H9 (cell line): ENCODE measurements around the gene CPA2. TPM values are rescaled to one million over a fixed set of nuclear protein-coding genes. Genes with fewer than 3 reads are reported as not detected.

Experiments
- DNase-seq: peaks from one replicate; pipeline ENCODE4 v3.0.0-alpha.2; 2017
- H2AFZ ChIP-seq: one replicate; pipeline ENCODE4 v1.6.1; 2013; ENCODE audit warnings: mild to moderate bottlenecking, low read length, control low read depth, moderate library complexity
- H2AK5ac ChIP-seq: 2 replicates; pipeline ENCODE4 v1.6.1; 2013; ENCODE audit warnings: low read length, control low read depth, mixed read lengths; ENCODE audit not compliant: insufficient read length
- H2BK120ac ChIP-seq: one replicate; pipeline ENCODE4 v1.6.1; 2013; ENCODE audit warnings: low read depth, mild to moderate bottlenecking, low read length, control low read depth, inconsistent platforms; ENCODE audit not compliant: poor library complexity, severe bottlenecking
- H2BK12ac ChIP-seq: 2 replicates; pipeline ENCODE4 v1.6.1; 2013; ENCODE audit warnings: low read length, control low read depth, mixed read lengths, low read depth; ENCODE audit not compliant: insufficient read length
- H2BK15ac ChIP-seq: 2 replicates; pipeline ENCODE4 v1.6.1; 2013; ENCODE audit warnings: low read depth, low read length, control low read depth
- H2BK20ac ChIP-seq: one replicate; pipeline ENCODE4 v1.6.1; 2013; ENCODE audit warnings: low read depth, mild to moderate bottlenecking, low read length, control low read depth, inconsistent platforms; ENCODE audit not compliant: poor library complexity, severe bottlenecking
- H2BK5ac ChIP-seq: 2 replicates; pipeline ENCODE4 v1.6.1; 2013; ENCODE audit warnings: low read length, control low read depth, mixed read lengths; ENCODE audit not compliant: insufficient read length
- H3K14ac ChIP-seq: 2 replicates; pipeline ENCODE4 v1.6.1; 2013; ENCODE audit warnings: low read length, control low read depth; ENCODE audit not compliant: insufficient read depth
- H3K18ac ChIP-seq: 2 replicates; pipeline ENCODE4 v1.6.1; 2013; ENCODE audit warnings: low read depth, mild to moderate bottlenecking, mixed read lengths, low read length, control low read depth; ENCODE audit not compliant: insufficient read length
- H3K23ac ChIP-seq: 2 replicates; pipeline ENCODE4 v1.6.1; 2013; ENCODE audit warnings: low read length, control low read depth, mixed read lengths, low read depth; ENCODE audit not compliant: insufficient read length
- H3K23me2 ChIP-seq: 2 replicates; pipeline ENCODE4 v1.6.1; 2013; ENCODE audit warnings: low read depth, mild to moderate bottlenecking, mixed read lengths, low read length, control low read depth; ENCODE audit not compliant: insufficient read length, poor library complexity, severe bottlenecking
- H3K27ac ChIP-seq: 2 replicates; pipeline ENCODE4 v1.5.1; 2013; ENCODE audit warnings: low read length, control low read depth, mixed read lengths, low read depth; ENCODE audit not compliant: insufficient read length
- H3K27me3 ChIP-seq: 2 replicates; pipeline ENCODE4 v1.6.1; 2013; ENCODE audit warnings: low read length, control low read depth, inconsistent platforms; ENCODE audit not compliant: insufficient read depth
- H3K4ac ChIP-seq: 2 replicates; pipeline ENCODE4 v1.6.1; 2013; ENCODE audit warnings: low read depth, mild to moderate bottlenecking, control low read depth, inconsistent platforms, low read length, moderate library complexity
- H3K4me1 ChIP-seq: 2 replicates; pipeline ENCODE4 v1.6.1; 2013; ENCODE audit warnings: low read length, control low read depth, inconsistent platforms; ENCODE audit not compliant: insufficient read depth
- H3K4me2 ChIP-seq: 2 replicates; pipeline ENCODE4 v1.6.1; 2013; ENCODE audit warnings: low read length, control low read depth, mixed read lengths; ENCODE audit not compliant: insufficient read length, insufficient read depth
- H3K56ac ChIP-seq: 2 replicates; pipeline ENCODE4 v1.6.1; 2013; ENCODE audit warnings: low read depth, mild to moderate bottlenecking, mixed read lengths, low read length, control low read depth; ENCODE audit not compliant: insufficient read length
- H3K79me1 ChIP-seq: 2 replicates; pipeline ENCODE4 v1.6.1; 2013; ENCODE audit warnings: low read depth, mild to moderate bottlenecking, moderate library complexity, low read length, control low read depth, inconsistent platforms; ENCODE audit not compliant: insufficient read depth, poor library complexity, severe bottlenecking
- H3K79me2 ChIP-seq: 2 replicates; pipeline ENCODE4 v1.6.1; 2013; ENCODE audit warnings: low read length, control low read depth, inconsistent platforms; ENCODE audit not compliant: insufficient read depth
- H3K9ac ChIP-seq: 2 replicates; pipeline ENCODE4 v1.6.1; 2013; ENCODE audit warnings: low read length, control low read depth, mixed read lengths; ENCODE audit not compliant: insufficient read length; ENCODE audit errors: extremely low read depth
- H3K9me3 ChIP-seq: one replicate; pipeline ENCODE4 v1.6.1; 2013; ENCODE audit warnings: low read depth, low read length, inconsistent platforms; ENCODE audit not compliant: control insufficient read depth
- H3T11ph ChIP-seq: one replicate; pipeline ENCODE4 v1.6.1; 2013; ENCODE audit warnings: mild to moderate bottlenecking, low read length, control low read depth, inconsistent platforms
- H4K20me1 ChIP-seq: one replicate; pipeline ENCODE4 v1.6.1; 2013; ENCODE audit not compliant: control insufficient read depth, insufficient read length, insufficient read depth
- H4K5ac ChIP-seq: 2 replicates; pipeline ENCODE4 v1.6.1; 2013; ENCODE audit warnings: low read depth, mild to moderate bottlenecking, mixed read lengths, low read length, control low read depth; ENCODE audit not compliant: insufficient read length
- H4K8ac ChIP-seq: replicated peaks from 2 replicates; pipeline ENCODE4 v1.6.1; 2013; ENCODE audit warnings: low read length, control low read depth, mixed read lengths, low read depth; ENCODE audit not compliant: insufficient read length
- H4K91ac ChIP-seq: 2 replicates; pipeline ENCODE4 v1.6.1; 2013; ENCODE audit warnings: low read depth, mild to moderate bottlenecking, moderate library complexity, mixed read lengths, low read length, control low read depth; ENCODE audit not compliant: insufficient read length
- H3K27ac Mint-ChIP-seq, 3 experiments: 2 replicates in 2 of 3; 3 replicates in 1 of 3; pipeline ENCODE4 v1.8.0; 2020 to 2021; ENCODE audit warnings: mixed read lengths in 3 of 3, mild to moderate bottlenecking in 1 of 3, moderate library complexity in 1 of 3
- H3K27me3 Mint-ChIP-seq: 2 replicates; pipeline ENCODE4 v1.8.0; 2021; ENCODE audit warnings: low read depth, mild to moderate bottlenecking, moderate library complexity, mixed read lengths
- H3K36me3 Mint-ChIP-seq, 3 experiments: 2 replicates in 2 of 3; 3 replicates in 1 of 3; pipeline ENCODE4 v1.8.0; 2020 to 2021; ENCODE audit warnings: low read depth in 3 of 3, mixed read lengths in 3 of 3; ENCODE audit not compliant: insufficient read depth in 1 of 3
- H3K4me1 Mint-ChIP-seq, 2 experiments: 2 replicates each; pipeline ENCODE4 v1.8.0; 2020; ENCODE audit warnings: mixed read lengths in 2 of 2
- H3K4me3 Mint-ChIP-seq, 2 experiments: 2 replicates in 1 of 2; 3 replicates in 1 of 2; pipeline ENCODE4 v1.8.0; 2020 to 2021; ENCODE audit warnings: mild to moderate bottlenecking in 2 of 2, mixed read lengths in 2 of 2, moderate library complexity in 1 of 2
- H3K9me3 Mint-ChIP-seq, 2 experiments: 2 replicates in 1 of 2; 3 replicates in 1 of 2; pipeline ENCODE4 v1.8.0; 2020; ENCODE audit warnings: mild to moderate bottlenecking in 2 of 2, mixed read lengths in 2 of 2, moderate library complexity in 1 of 2
- WGBS: extraction: QIAGEN DNeasy Blood & Tissue Kit; methylation state at CpG from one replicate; pipeline ENCODE4 v1.1.7; 2013; ENCODE audit warnings: missing lambda C conversion rate, low lambda C conversion rate, mixed read lengths; ENCODE audit not compliant: insufficient read length; ENCODE audit errors: extremely low coverage; 5-methylcytosine and 5-hydroxymethylcytosine counted together
- total RNA-seq: library from RNA; stranded (reverse); gene quantifications from 2 replicates; pipeline ENCODE4 v1.2.1, GENCODE V29; 2021
- TF ChIP-seq, protein P1 (sequence below): fragments of 200-600 bp; sonication (generic); conservative IDR thresholded peaks from 3 replicates; pipeline ENCODE4 v1.8.0; 2021; ENCODE audit warnings: antibody characterized with exemption, mild to moderate bottlenecking

CPA2 gene
- total RNA-seq, 1 experiment from 2014 or later, result not detected

DNA sequence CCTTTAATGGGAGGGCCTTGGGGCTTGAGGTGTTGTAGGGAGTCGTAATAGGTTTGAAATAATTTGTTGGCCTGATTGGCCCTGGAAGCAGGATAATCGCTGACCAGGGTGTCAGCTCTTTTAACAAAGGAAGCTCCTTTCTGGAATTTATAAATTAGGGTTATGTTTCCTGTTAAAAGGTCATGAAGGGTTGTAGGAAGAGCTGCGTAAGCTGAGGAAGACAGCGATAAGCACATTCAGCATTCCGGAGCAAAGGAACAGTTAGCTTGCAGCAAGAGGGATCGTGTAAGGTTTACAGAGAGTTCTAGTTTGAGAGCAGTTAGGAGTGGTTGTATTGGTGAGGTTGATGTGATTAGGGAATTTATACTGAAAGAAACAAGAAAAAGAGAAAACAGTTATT, 47.6 kb downstream of the CPA2 start:
- Histone ChIP-seq H4K20me1 (no peaks in the 10 kb centered on the region), H3K9me3 (no peaks in the 10 kb centered on the region), H3K56ac (no peak overlapping the region), H3K23me2 (no peaks in the 10 kb centered on the region), H2BK5ac (no peak overlapping the region), H4K8ac (no peak overlapping the region), H2BK120ac (no peak overlapping the region), H2BK15ac (no peak overlapping the region), H2BK20ac (no peak overlapping the region), H3K4me2 (no peak overlapping the region), H3K4ac (no peak overlapping the region), H3K18ac (no peak overlapping the region), H2BK12ac (no peak overlapping the region), H4K5ac (no peak overlapping the region), H3K4me1 (no peaks in the 10 kb centered on the region), H3K23ac (no peak overlapping the region), H3K27ac (no peak overlapping the region), H2AK5ac (no peak overlapping the region), H2AFZ (peak overlapping the region; percentile 59), H3K27me3 (no peaks in the 10 kb centered on the region), H4K91ac (no peak overlapping the region), H3K9ac (no peak overlapping the region), H3K79me2 (no peaks in the 10 kb centered on the region), H3T11ph (no peak overlapping the region), H3K79me1 (no peaks in the 10 kb centered on the region), H3K14ac (no peak overlapping the region)
- no CpG with 5 or more reads among the region's 6 CpGs for WGBS
- Mint-ChIP-seq H3K27me3 (no peaks in the 10 kb centered on the region; the same call in 1 of the 2 replicates), H3K4me3 (no peak overlapping the region), H3K9me3 (peaks cover 9 to 13% of the 10 kb centered on the region in 2 experiments), H3K4me1 (no peaks in the 10 kb centered on the region), H3K36me3 (peaks cover 0 to 13% (median 5%) of the 10 kb centered on the region in 3 experiments; a peak in 5 of 7 replicates), H3K27ac (no peak overlapping the region)
- no peak for DNase-seq
- TF ChIP-seq, protein P1, sequence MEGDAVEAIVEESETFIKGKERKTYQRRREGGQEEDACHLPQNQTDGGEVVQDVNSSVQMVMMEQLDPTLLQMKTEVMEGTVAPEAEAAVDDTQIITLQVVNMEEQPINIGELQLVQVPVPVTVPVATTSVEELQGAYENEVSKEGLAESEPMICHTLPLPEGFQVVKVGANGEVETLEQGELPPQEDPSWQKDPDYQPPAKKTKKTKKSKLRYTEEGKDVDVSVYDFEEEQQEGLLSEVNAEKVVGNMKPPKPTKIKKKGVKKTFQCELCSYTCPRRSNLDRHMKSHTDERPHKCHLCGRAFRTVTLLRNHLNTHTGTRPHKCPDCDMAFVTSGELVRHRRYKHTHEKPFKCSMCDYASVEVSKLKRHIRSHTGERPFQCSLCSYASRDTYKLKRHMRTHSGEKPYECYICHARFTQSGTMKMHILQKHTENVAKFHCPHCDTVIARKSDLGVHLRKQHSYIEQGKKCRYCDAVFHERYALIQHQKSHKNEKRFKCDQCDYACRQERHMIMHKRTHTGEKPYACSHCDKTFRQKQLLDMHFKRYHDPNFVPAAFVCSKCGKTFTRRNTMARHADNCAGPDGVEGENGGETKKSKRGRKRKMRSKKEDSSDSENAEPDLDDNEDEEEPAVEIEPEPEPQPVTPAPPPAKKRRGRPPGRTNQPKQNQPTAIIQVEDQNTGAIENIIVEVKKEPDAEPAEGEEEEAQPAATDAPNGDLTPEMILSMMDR, result no peak
